GM21367 (cell line): ENCODE data around the gene AP4B1.
A peak's percentile ranks its signal among the peaks of the same experiment; 100 is the strongest.
"Not testable (repeated sequence)": the region's sequence is repeated elsewhere in the genome, so short reads cannot be mapped to it uniquely, and the experiment has no call there.

ENCODE experiments used
- ATAC-seq: cut with Tn5 transposase; IDR thresholded peaks from one replicate; pipeline ENCODE4 v1.9.1; 2021; ENCODE audit not compliant: unreplicated experiment

Gene AP4B1

DNA sequence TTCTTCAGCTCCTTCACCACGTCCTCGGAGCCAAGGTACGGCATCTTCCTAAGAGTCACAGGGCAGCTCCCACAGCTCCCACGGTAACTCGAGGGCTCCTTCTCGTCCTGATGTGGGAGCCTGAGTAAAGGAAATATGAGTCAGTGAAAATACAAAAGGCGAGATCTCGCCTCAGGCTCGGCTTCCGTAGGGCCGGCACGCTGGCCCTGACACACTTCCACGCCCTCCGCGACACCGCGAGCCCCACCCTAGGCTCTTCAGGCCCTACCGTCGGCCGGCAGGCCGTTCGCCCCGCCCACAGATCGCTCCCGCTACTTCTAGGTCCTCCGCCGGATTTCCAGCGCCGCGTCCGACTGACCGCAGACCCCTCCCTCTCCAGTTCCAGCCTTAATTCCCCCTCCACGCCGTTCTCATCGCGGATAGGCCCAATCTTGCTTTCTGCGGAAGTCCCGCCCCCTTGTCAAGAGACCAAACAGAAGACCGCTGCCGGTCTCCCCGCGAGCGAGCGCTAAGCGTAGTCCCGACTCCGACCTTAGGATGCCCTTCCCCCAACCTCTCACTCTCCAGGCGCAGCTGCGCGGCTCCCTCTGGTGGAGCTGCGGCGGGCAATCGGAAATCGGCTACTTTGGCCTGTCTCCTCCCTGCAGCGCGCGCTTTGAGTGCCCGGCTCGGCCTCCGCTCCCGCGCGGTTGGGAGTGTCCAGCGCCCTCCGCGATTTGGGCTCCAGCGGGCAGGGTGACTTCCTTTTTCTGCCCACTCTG is at the start of gene AP4B1, which contains the start of gene DCLRE1B:
Gene AP4B1, minus strand, starts transcription at position 126 of the 761 bp plus-strand sequence. Its CDS starts 82 bp downstream, at position 44.
Gene DCLRE1B, plus strand, starts transcription at position 653 of the 761 bp plus-strand sequence. CDS start 261 bp downstream, outside the sequence.
- ATAC-seq = peak; percentile 87

- ATAC-seq = no peak
Measured at GRCh38 chr1:113951719-113952118, 47.1 kb upstream of the AP4B1 start.

GRCh38 chr1:113950908-113951307 is 46.3 kb upstream of the AP4B1 start:
- ATAC-seq = no peak

GRCh38 chr1:113949007-113949406 is 44.4 kb upstream of the AP4B1 start:
- ATAC-seq = no peak

DNA sequence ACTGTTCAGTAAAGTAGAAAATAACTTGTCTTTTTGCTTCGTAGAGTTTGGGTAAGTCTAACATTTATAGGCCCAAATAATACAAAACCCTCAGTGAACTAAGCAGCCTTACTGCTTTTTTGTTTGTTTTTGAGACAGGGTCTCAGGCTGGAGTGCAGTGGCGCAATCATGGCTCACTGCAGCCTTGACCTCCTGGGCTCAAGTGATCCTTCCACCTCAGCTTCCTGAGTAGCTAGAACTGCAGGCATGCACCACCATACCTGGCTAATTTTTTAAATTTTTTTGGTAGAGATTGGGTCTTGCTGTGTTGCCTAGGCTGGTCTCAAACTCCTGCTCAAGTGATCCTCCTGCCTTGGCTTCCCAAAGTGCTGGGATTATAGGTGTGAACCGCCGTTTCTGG is 43.6 kb upstream of the AP4B1 start:
- ATAC-seq = not testable (repeated sequence)

- no peak for ATAC-seq
Measured at GRCh38 chr1:113947388-113948107, 42.9 kb upstream of the AP4B1 start.

DNA sequence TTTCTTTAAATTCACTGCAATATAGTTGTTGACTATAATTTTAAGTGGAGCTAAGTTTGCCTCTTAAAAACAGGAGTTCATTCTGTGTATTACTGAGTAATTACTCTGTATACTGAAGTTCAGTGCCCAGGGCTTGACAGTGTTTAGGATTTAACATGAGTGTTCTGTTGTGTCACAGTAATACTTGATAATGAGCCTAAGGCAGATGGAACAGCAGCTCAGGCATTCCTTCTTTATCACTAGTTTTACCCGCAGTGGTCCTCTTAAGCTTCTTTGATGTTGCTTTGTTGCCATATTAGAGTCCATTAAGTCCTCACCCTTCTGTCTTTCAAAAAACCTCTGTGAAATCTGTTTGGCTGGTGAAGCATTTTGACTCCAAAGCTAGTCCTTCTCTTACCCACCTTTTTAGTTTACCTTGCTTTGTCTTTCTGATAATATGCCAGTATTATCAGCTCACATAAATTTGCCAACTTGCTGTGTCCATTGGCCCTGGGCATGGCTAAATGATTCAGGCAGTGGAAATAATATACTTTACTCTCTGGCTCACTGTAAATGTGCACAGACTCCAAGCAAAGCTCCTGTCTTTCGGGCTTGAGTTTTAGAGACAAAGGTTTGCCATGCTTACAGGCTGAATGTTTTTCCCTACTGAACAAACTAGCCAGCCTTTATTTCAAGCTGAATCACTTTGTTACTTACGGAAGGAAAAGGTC is 42.2 kb upstream of the AP4B1 start:
- no peak for ATAC-seq

- no peak for ATAC-seq
Measured at GRCh38 chr1:113946112-113946511, 41.5 kb upstream of the AP4B1 start.

DNA sequence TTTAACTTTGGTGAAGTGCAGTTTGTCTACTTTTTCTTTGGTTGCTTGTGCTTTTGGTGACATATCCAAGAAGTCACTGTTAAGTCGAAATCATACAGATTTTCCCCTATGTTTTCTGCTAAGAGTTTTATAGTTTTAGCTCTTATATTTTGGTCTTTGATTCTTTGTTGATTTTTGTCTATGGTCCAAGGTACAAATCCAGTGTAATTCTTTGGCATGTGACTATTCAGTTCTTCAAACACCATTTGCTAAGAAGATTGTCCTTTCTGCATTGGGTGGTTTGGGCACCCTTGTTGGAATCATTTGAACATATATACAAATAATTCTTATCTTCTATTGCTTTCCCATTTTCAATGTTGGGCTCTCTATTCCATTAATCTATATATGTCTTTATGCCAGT is 40.7 kb upstream of the AP4B1 start:
- no peak for ATAC-seq

DNA sequence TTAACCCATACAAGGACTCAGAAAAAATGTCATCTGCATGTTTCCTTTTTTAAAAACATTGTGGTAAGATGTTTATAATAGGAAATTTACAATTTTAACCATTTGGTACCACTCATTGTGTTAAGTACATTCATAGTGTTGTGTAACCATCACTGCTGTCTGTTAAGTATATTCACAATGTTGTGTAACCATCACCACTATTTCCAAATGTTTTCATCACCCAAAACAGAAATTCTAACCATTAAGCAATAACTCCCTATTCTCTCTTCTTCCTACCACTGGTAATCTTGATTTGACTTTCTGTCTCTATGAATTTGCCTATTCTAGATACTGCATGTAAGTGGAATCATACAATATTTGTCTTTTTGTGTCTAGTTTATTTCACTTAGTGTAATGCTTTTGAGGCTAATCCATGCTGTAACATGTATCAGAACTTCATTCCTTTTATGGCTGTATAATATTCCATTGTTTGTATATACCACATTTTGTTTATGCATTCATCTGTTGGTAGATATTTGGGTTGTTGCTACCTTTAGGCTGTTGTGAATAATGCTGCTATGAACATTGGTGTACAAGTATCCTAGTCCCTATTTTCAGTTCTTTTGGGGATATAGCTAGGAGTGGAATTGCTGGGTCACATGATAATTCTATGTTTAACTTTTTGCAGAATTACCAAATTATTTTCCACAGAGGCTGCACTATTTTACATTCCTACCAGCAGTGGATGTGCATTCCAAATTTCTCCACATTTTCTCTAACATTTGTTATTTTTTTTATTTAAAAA is 38.6 kb upstream of the AP4B1 start:
- no peak for ATAC-seq

- no peak for ATAC-seq
Measured at GRCh38 chr1:113942527-113942926, 37.9 kb upstream of the AP4B1 start.

GRCh38 chr1:113941245-113941559 is 36.6 kb upstream of the AP4B1 start:
- no peak for ATAC-seq

DNA sequence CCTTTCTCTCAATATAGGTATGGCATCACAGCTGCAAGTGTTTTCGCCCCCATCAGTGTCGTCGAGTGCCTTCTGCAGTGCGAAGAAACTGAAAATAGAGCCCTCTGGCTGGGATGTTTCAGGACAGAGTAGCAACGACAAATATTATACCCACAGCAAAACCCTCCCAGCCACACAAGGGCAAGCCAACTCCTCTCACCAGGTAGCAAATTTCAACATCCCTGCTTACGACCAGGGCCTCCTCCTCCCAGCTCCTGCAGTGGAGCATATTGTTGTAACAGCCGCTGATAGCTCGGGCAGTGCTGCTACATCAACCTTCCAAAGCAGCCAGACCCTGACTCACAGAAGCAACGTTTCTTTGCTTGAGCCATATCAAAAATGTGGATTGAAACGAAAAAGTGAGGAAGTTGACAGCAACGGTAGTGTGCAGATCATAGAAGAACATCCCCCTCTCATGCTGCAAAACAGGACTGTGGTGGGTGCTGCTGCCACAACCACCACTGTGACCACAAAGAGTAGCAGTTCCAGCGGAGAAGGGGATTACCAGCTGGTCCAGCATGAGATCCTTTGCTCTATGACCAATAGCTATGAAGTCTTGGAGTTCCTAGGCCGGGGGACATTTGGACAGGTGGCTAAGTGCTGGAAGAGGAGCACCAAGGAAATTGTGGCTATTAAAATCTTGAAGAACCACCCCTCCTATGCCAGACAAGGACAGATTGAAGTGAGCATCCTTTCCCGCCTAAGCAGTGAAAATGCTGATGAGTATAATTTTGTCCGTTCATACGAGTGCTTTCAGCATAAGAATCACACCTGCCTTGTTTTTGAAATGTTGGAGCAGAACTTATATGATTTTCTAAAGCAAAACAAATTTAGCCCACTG is 36.0 kb upstream of the AP4B1 start:
- ATAC-seq = no peak

DNA sequence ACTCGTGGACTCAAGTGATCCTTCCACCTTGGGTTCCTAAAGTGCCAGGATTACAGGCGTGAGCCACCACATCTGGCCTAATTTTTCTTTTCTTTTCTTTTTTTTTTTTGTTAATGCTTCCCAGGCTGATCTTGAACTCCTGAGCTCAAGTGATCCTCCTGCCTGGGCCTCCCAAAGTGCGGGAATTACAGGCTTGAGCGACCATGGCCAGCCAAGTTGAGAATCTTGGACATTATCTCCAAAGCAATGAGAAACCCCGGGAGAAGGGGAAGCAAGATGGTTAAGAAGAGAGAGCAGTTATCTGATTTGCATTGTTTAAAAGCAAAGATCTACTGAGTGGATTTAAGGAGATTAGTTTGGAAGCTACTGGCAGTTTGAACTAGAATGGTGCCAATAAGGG is 33.6 kb upstream of the AP4B1 start:
- no peak for ATAC-seq

- no peak for ATAC-seq
Measured at GRCh38 chr1:113937146-113937545, 32.5 kb upstream of the AP4B1 start.

- ATAC-seq = no peak
Measured at GRCh38 chr1:113935970-113936369, 31.4 kb upstream of the AP4B1 start.

- no peak for ATAC-seq
Measured at GRCh38 chr1:113935176-113935575, 30.6 kb upstream of the AP4B1 start.

GRCh38 chr1:113934511-113935055 is 30.0 kb upstream of the AP4B1 start:
- ATAC-seq = no peak

GRCh38 chr1:113934006-113934405 is 29.4 kb upstream of the AP4B1 start:
- no peak for ATAC-seq

DNA sequence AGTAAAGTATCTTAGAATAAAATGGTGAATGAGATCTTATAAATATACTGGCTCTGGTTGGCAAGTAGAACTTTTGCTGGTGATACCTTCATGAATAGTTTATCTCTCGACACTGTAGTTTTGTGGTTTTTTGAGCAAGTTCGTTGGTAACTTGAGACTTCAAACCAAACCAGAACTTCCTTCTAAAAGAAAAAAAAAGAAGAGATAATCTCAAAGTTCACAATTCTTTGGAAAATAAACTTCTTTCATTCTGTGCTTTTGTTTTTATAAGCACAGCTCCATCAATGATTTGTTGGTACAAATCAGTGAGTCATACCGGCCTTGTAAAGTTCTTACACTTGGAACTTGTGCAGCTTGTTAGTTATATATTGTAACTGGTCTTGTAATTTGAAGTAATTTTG is 26.9 kb upstream of the AP4B1 start:
- ATAC-seq = no peak
